Mesenchymal stem cell (in vitro differentiated cells and primary cell): ENCODE data around the gene WDR70.
A peak's percentile ranks its signal among the peaks of the same experiment; 100 is the strongest.

Source experiments
- DNase-seq: peaks from one replicate; pipeline ENCODE4 v3.0.0-alpha.2; 2013
- H2AFZ ChIP-seq: one replicate; pipeline ENCODE4 v1.6.1; 2013; ENCODE audit warnings: low read depth, mild to moderate bottlenecking, control low read depth, inconsistent platforms, low read length, moderate library complexity
- H2AK5ac ChIP-seq: 2 replicates; pipeline ENCODE4 v1.6.1; 2013; ENCODE audit warnings: low read length, moderate library complexity, mild to moderate bottlenecking, inconsistent platforms; ENCODE audit not compliant: severe bottlenecking
- H2BK120ac ChIP-seq: one replicate; pipeline ENCODE4 v1.6.1; 2013; ENCODE audit warnings: low read depth, mild to moderate bottlenecking, inconsistent platforms, low read length, moderate library complexity
- H2BK12ac ChIP-seq, 2 experiments: one replicate each; pipeline ENCODE4 v1.6.1; 2013; ENCODE audit warnings: inconsistent platforms in 2 of 2, low read length in 2 of 2, mild to moderate bottlenecking in 2 of 2, moderate library complexity in 2 of 2, control low read depth in 1 of 2
- H2BK15ac ChIP-seq: one replicate; pipeline ENCODE4 v1.6.1; 2013; ENCODE audit warnings: mild to moderate bottlenecking, low read depth, inconsistent platforms; ENCODE audit not compliant: poor library complexity, severe bottlenecking
- H2BK5ac ChIP-seq: 2 replicates; pipeline ENCODE4 v1.6.1; 2013; ENCODE audit warnings: low read depth, mild to moderate bottlenecking, low read length, control low read depth, inconsistent platforms; ENCODE audit not compliant: poor library complexity, severe bottlenecking
- H3K14ac ChIP-seq, 2 experiments: one replicate each; pipeline ENCODE4 v1.6.1; 2013; ENCODE audit warnings: inconsistent platforms in 2 of 2, low read length in 2 of 2, control low read depth in 1 of 2, mild to moderate bottlenecking in 1 of 2, moderate library complexity in 1 of 2
- H3K18ac ChIP-seq, 2 experiments: one replicate each; pipeline ENCODE4 v1.6.1; 2013; ENCODE audit warnings: inconsistent platforms in 2 of 2, low read length in 2 of 2, control low read depth in 1 of 2, low read depth in 1 of 2, mild to moderate bottlenecking in 1 of 2
- H3K23ac ChIP-seq, 2 experiments: one replicate each; pipeline ENCODE4 v1.6.1; 2013; ENCODE audit warnings: inconsistent platforms in 2 of 2, low read length in 2 of 2, mild to moderate bottlenecking in 2 of 2, moderate library complexity in 2 of 2, control low read depth in 1 of 2
- H3K27ac ChIP-seq: 2 replicates; pipeline ENCODE4 v1.5.1; 2013; ENCODE audit warnings: mild to moderate bottlenecking, moderate library complexity, low read length, control low read depth, inconsistent platforms; ENCODE audit not compliant: poor library complexity, severe bottlenecking
- H3K27me3 ChIP-seq, 2 experiments: 2 replicates each; pipeline versions ENCODE4 v1.6.1 to v1.7.0; 2013; ENCODE audit warnings: low read length in 2 of 2, mild to moderate bottlenecking in 2 of 2, moderate library complexity in 2 of 2, control low read depth in 1 of 2, inconsistent platforms in 1 of 2; ENCODE audit not compliant: control insufficient read depth in 1 of 2, insufficient read depth in 1 of 2
- H3K36me3 ChIP-seq, 2 experiments: 2 replicates each; pipeline versions ENCODE4 v1.6.1 to v1.7.0; 2013; ENCODE audit warnings: low read length in 2 of 2, control low read depth in 1 of 2, inconsistent platforms in 1 of 2, low read depth in 1 of 2, mild to moderate bottlenecking in 1 of 2; ENCODE audit not compliant: insufficient read depth in 2 of 2, control insufficient read depth in 1 of 2
- H3K4ac ChIP-seq, 2 experiments: one replicate each; pipeline ENCODE4 v1.6.1; 2013; ENCODE audit warnings: inconsistent platforms in 2 of 2, low read length in 2 of 2, mild to moderate bottlenecking in 2 of 2, moderate library complexity in 2 of 2, control low read depth in 1 of 2, low read depth in 1 of 2
- H3K4me1 ChIP-seq: 2 replicates; pipeline ENCODE4 v1.6.1; 2013; ENCODE audit warnings: low read depth, low read length, control low read depth; ENCODE audit not compliant: control insufficient read depth, insufficient read depth
- H3K4me2 ChIP-seq: 2 replicates; pipeline ENCODE4 v1.6.1; 2013; ENCODE audit warnings: low read length, mild to moderate bottlenecking, inconsistent platforms; ENCODE audit not compliant: poor library complexity, severe bottlenecking
- H3K4me3 ChIP-seq, 2 experiments: 2 replicates each; pipeline versions ENCODE4 v1.5.1 to v1.7.0; 2013; ENCODE audit warnings: low read length in 2 of 2, mild to moderate bottlenecking in 2 of 2, control low read depth in 1 of 2, low read depth in 1 of 2; ENCODE audit not compliant: insufficient read depth in 1 of 2
- H3K79me1 ChIP-seq: replicated peaks from 2 replicates; pipeline ENCODE4 v1.6.1; 2013; ENCODE audit warnings: mild to moderate bottlenecking, control low read depth, low read length, inconsistent platforms; ENCODE audit not compliant: poor library complexity, severe bottlenecking
- H3K9ac ChIP-seq: 2 replicates; pipeline ENCODE4 v1.7.0; 2013; ENCODE audit warnings: mild to moderate bottlenecking, low read length, moderate library complexity
- H3K9me3 ChIP-seq: 2 replicates; pipeline ENCODE4 v1.7.0; 2013; ENCODE audit warnings: mild to moderate bottlenecking, low read length; ENCODE audit not compliant: control insufficient read depth
- H4K8ac ChIP-seq: one replicate; pipeline ENCODE4 v1.6.1; 2013; ENCODE audit warnings: inconsistent platforms, mild to moderate bottlenecking, low read length, moderate library complexity
- H4K91ac ChIP-seq: one replicate; pipeline ENCODE4 v1.6.1; 2013; ENCODE audit warnings: mild to moderate bottlenecking, low read length, inconsistent platforms
- WGBS: methylation state at CpG from one replicate; pipeline ENCODE4 v1.1.7; 2013; ENCODE audit warnings: mixed read lengths; 5-methylcytosine and 5-hydroxymethylcytosine counted together

The WDR70 gene

DNA sequence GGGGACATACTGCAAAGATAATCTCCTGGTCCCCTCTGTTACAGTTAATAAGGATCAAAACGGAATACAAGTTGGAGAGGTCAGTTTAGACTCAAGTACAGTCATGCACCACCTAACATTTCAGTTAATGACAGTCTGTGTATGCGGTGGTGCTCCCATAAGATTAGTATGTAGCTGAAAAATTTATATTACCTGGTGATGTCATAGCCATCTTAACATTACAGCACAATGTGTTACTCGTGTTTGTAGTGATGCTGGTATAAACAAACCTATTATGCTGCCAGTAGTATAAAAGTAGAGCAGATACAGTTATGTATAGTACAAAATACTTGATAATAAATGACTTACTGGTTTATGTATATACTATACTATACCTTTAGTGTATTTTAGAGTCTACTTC, 252.8 kb downstream of the WDR70 start:
- no peak overlapping the region for H3K9ac ChIP-seq
- H3K4me3 ChIP-seq: no peak overlapping the region
- no peak overlapping the region for H2BK5ac ChIP-seq
- H3K79me1 ChIP-seq: peaks cover 19% of the 10 kb centered on the region
- H3K36me3 ChIP-seq: peaks cover 5 to 15% of the 10 kb centered on the region in 2 experiments
- H2BK12ac ChIP-seq: no peak overlapping the region
- no peak for DNase-seq
- H3K9me3 ChIP-seq: peaks cover 33% of the 10 kb centered on the region
- no peaks in the 10 kb centered on the region for H3K4me1 ChIP-seq
- H2AFZ ChIP-seq: no peak overlapping the region
- H3K4ac ChIP-seq: no peak overlapping the region
- H3K23ac ChIP-seq: no peak overlapping the region
- H2BK15ac ChIP-seq: no peak overlapping the region
- H4K8ac ChIP-seq: no peak overlapping the region
- H2BK120ac ChIP-seq: no peak overlapping the region
- no peak overlapping the region for H3K4me2 ChIP-seq
- no CpG with 5 or more reads among the region's 3 CpGs for WGBS
- no peak overlapping the region for H3K14ac ChIP-seq
- H3K27ac ChIP-seq: no peak overlapping the region
- no peaks in the 10 kb centered on the region for H3K27me3 ChIP-seq
- H3K18ac ChIP-seq: no peak overlapping the region
- no peak overlapping the region for H2AK5ac ChIP-seq
- no peak overlapping the region for H4K91ac ChIP-seq

- Histone ChIP-seq H3K14ac (no peak overlapping the region), H3K23ac (no peak overlapping the region), H3K36me3 (peaks cover 0 to 3% of the 10 kb centered on the region in 2 experiments), H2BK120ac (no peak overlapping the region), H3K27me3 (no peaks in the 10 kb centered on the region), H2BK15ac (no peak overlapping the region), H4K8ac (no peak overlapping the region), H3K4ac (no peak overlapping the region), H3K4me1 (no peaks in the 10 kb centered on the region), H4K91ac (no peak overlapping the region), H2BK5ac (no peak overlapping the region), H2BK12ac (no peak overlapping the region), H2AK5ac (no peak overlapping the region), H3K4me3 (no peak overlapping the region), H3K4me2 (no peak overlapping the region), H3K9ac (no peak overlapping the region), H3K27ac (no peak overlapping the region), H3K9me3 (no peaks in the 10 kb centered on the region), H3K79me1 (peaks cover 2% of the 10 kb centered on the region), H3K18ac (no peak overlapping the region), H2AFZ (no peak overlapping the region)
- peak; percentile 59 for DNase-seq
- 59% methylated on average over 4 of the region's 7 CpGs for WGBS
Observed at GRCh38 chr5:37637165-37637845, 258.2 kb downstream of the WDR70 start.

GRCh38 chr5:37638897-37639296, 259.8 kb downstream of the WDR70 start:
- Histone ChIP-seq H2BK12ac (no peak overlapping the region), H3K79me1 (peaks cover 2% of the 10 kb centered on the region), H3K4ac (no peak overlapping the region), H3K9ac (no peak overlapping the region), H2AFZ (no peak overlapping the region), H4K91ac (no peak overlapping the region), H3K27me3 (no peaks in the 10 kb centered on the region), H3K36me3 (no peaks in the 10 kb centered on the region), H3K18ac (no peak overlapping the region), H2AK5ac (no peak overlapping the region), H4K8ac (no peak overlapping the region), H3K4me2 (no peak overlapping the region), H3K27ac (no peak overlapping the region), H3K14ac (no peak overlapping the region), H2BK5ac (no peak overlapping the region), H3K9me3 (no peaks in the 10 kb centered on the region), H3K4me1 (no peaks in the 10 kb centered on the region), H2BK120ac (no peak overlapping the region), H3K23ac (no peak overlapping the region), H2BK15ac (no peak overlapping the region), H3K4me3 (no peak overlapping the region)
- peak; percentile 17 for DNase-seq
- no CpG with 5 or more reads among the region's 1 CpG for WGBS

GRCh38 chr5:37640088-37640487, 261.0 kb downstream of the WDR70 start:
- Histone ChIP-seq H3K9me3 (peaks cover 2% of the 10 kb centered on the region), H3K36me3 (no peaks in the 10 kb centered on the region), H2BK15ac (no peak overlapping the region), H4K8ac (no peak overlapping the region), H2BK12ac (no peak overlapping the region), H3K23ac (no peak overlapping the region), H3K14ac (no peak overlapping the region), H4K91ac (no peak overlapping the region), H3K4me2 (no peak overlapping the region), H2BK120ac (no peak overlapping the region), H3K9ac (no peak overlapping the region), H3K18ac (no peak overlapping the region), H2AK5ac (no peak overlapping the region), H2AFZ (no peak overlapping the region), H3K79me1 (peaks cover 2% of the 10 kb centered on the region), H3K27ac (no peak overlapping the region), H3K4ac (no peak overlapping the region), H3K27me3 (no peaks in the 10 kb centered on the region), H3K4me3 (no peak overlapping the region), H2BK5ac (no peak overlapping the region), H3K4me1 (no peaks in the 10 kb centered on the region)
- DNase-seq: no peak
- WGBS: 100% methylated on average over 1 of the region's 2 CpGs
